GM19463 (cell line): ENCODE data around the gene FBXL17.
"Not testable (repeated sequence)": the region's sequence is repeated elsewhere in the genome, so short reads cannot be mapped to it uniquely, and the experiment has no call there.

Source experiments
- ATAC-seq: cut with Tn5 transposase; IDR thresholded peaks from one replicate; pipeline ENCODE4 v1.9.1; 2021; ENCODE audit warnings: mild to moderate bottlenecking, moderate library complexity; ENCODE audit not compliant: unreplicated experiment

Gene FBXL17

GRCh38 chr5:108381954-108382783 lies at the start of gene FBXL17:
FBXL17 (minus strand) TSS chr5:108382098.
- ATAC-seq: peak; percentile 64

GRCh38 chr5:108430931-108431608 lies 49.2 kb upstream of the FBXL17 start:
- ATAC-seq: no peak

GRCh38 chr5:108421713-108422112 lies 39.8 kb upstream of the FBXL17 start:
- ATAC-seq: no peak

- ATAC-seq: no peak
These were observed 38.9 kb upstream of the FBXL17 start for GRCh38 chr5:108420755-108421154.

- ATAC-seq: no peak
These were observed 38.3 kb upstream of the FBXL17 start for GRCh38 chr5:108420158-108420557.

- no peak for ATAC-seq
These were observed 36.3 kb upstream of the FBXL17 start for GRCh38 chr5:108418197-108418596.

GRCh38 chr5:108417166-108417670 lies 35.3 kb upstream of the FBXL17 start:
- no peak for ATAC-seq

- no peak for ATAC-seq
These were observed 33.8 kb upstream of the FBXL17 start for GRCh38 chr5:108415726-108416125.

GRCh38 chr5:108409786-108410185 lies 27.9 kb upstream of the FBXL17 start:
- no peak for ATAC-seq

GRCh38 chr5:108405201-108405600 lies 23.3 kb upstream of the FBXL17 start:
- not testable (repeated sequence) for ATAC-seq

GRCh38 chr5:108398964-108399363 lies 17.1 kb upstream of the FBXL17 start:
- ATAC-seq: no peak

GRCh38 chr5:108396837-108397236 lies 14.9 kb upstream of the FBXL17 start:
- ATAC-seq: not testable (repeated sequence)

- ATAC-seq: no peak
These were observed 5.9 kb upstream of the FBXL17 start for GRCh38 chr5:108387758-108388157.

GRCh38 chr5:108386345-108387061 lies 4.6 kb upstream of the FBXL17 start:
- no peak for ATAC-seq

- no peak for ATAC-seq
These were observed 2.8 kb upstream of the FBXL17 start for GRCh38 chr5:108384741-108385140.

GRCh38 chr5:108382784-108383330 lies 959 bp upstream of the FBXL17 start:
- ATAC-seq: no peak

- ATAC-seq: peak; percentile 35
These were observed 446 bp downstream of the FBXL17 start for GRCh38 chr5:108381350-108381953.

GRCh38 chr5:108380531-108381349 lies 1.2 kb downstream of the FBXL17 start:
- peak; percentile 32 for ATAC-seq

- ATAC-seq: no peak
These were observed 2.0 kb downstream of the FBXL17 start for GRCh38 chr5:108379722-108380530.
